Measurements from ENCODE around the gene GAGE12D.
"Not testable (repeated sequence)": the region's sequence is repeated elsewhere in the genome, so short reads cannot be mapped to it uniquely, and the experiment has no call there.

GAGE12D gene

GRCh38 chrX:49541433-49541832 lies at the start of gene GAGE12D:
GAGE12D (plus strand) TSS chrX:49541733; CDS start chrX:49542888, 1,155 bp downstream.
- DNase-seq (ENCODE audit: low read depth in 2 of 2) = not testable (repeated sequence)

GRCh38 chrX:49531877-49532276 lies 9.7 kb upstream of the GAGE12D start, which contains the start of gene GAGE12C:
GAGE12C (plus strand) TSS chrX:49532177; CDS start chrX:49533332, 1,155 bp downstream.
- not testable (repeated sequence) for DNase-seq (ENCODE audit: low read depth in 2 of 2)

- not testable (repeated sequence) for DNase-seq (ENCODE audit: low read depth in 2 of 2)
These were observed 9.5 kb downstream of the GAGE12D start, which contains the start of gene GAGE12E for GRCh38 chrX:49550989-49551388. GAGE12E (plus strand) TSS chrX:49551289; CDS start chrX:49552444, 1,155 bp downstream.

GRCh38 chrX:49560542-49560941 lies 19.0 kb downstream of the GAGE12D start, which contains the start of gene GAGE12F:
GAGE12F (plus strand) TSS chrX:49560842; CDS start chrX:49561997, 1,155 bp downstream.
- not testable (repeated sequence) for DNase-seq (ENCODE audit: low read depth in 2 of 2)

- DNase-seq (ENCODE audit: low read depth in 2 of 2) = not testable (repeated sequence)
These were observed 27.2 kb downstream of the GAGE12D start for GRCh38 chrX:49568728-49569127.

- not testable (repeated sequence) for DNase-seq (ENCODE audit: low read depth in 2 of 2)
These were observed 27.6 kb downstream of the GAGE12D start for GRCh38 chrX:49569152-49569551.

GRCh38 chrX:49570100-49570499 lies 28.6 kb downstream of the GAGE12D start, which contains the start of gene GAGE12G:
GAGE12G (plus strand) TSS chrX:49570400; CDS start chrX:49571555, 1,155 bp downstream.
- not testable (repeated sequence) for DNase-seq (ENCODE audit: low read depth in 2 of 2)

- DNase-seq (ENCODE audit: low read depth in 2 of 2) = not testable (repeated sequence)
These were observed 38.1 kb downstream of the GAGE12D start, which contains the start of gene GAGE12H for GRCh38 chrX:49579649-49580048. GAGE12H (plus strand) TSS chrX:49579949; CDS start chrX:49581104, 1,155 bp downstream.

- not testable (repeated sequence) for DNase-seq (ENCODE audit: low read depth in 2 of 2)
These were observed 47.7 kb downstream of the GAGE12D start, which contains the start of gene GAGE2A for GRCh38 chrX:49589196-49589595. GAGE2A (plus strand) TSS chrX:49589496; CDS start chrX:49590651, 1,155 bp downstream.

- not testable (repeated sequence) for DNase-seq (ENCODE audit: low read depth in 2 of 2)
These were observed 48.4 kb downstream of the GAGE12D start for GRCh38 chrX:49589769-49590478.

- DNase-seq (ENCODE audit: low read depth in 2 of 2) = not testable (repeated sequence)
These were observed 49.0 kb downstream of the GAGE12D start for GRCh38 chrX:49590488-49590887.

Data from stimulated activated CD4-positive, alpha-beta T cell treated with anti-CD3 and anti-CD28 coated beads, Interleukin-4, amount 100 ng/mL, for 48 hours (primary cell).